HG03558 (cell line): Measurements from ENCODE around the gene CCDC60.

Experiments used
- ATAC-seq: cut with Tn5 transposase; IDR thresholded peaks from one replicate; pipeline ENCODE4 v1.9.1; 2021; ENCODE audit warnings: moderate number of reproducible peaks; ENCODE audit not compliant: unreplicated experiment; ENCODE audit errors: extremely low read depth

CCDC60 gene

GRCh38 chr12:119431151-119431550, 96.6 kb downstream of the CCDC60 start:
- ATAC-seq: no peak

GRCh38 chr12:119432949-119433348, 98.4 kb downstream of the CCDC60 start:
- ATAC-seq: no peak

GRCh38 chr12:119440803-119441360, 106.4 kb downstream of the CCDC60 start:
- ATAC-seq: no peak

- ATAC-seq: no peak
Observed at GRCh38 chr12:119444462-119445044, 110.0 kb downstream of the CCDC60 start.

GRCh38 chr12:119446459-119446858, 111.9 kb downstream of the CCDC60 start:
- no peak for ATAC-seq

- no peak for ATAC-seq
Observed at GRCh38 chr12:119447126-119447525, 112.6 kb downstream of the CCDC60 start.

- ATAC-seq: no peak
Observed at GRCh38 chr12:119447618-119448017, 113.1 kb downstream of the CCDC60 start.

GRCh38 chr12:119448611-119449131, 114.1 kb downstream of the CCDC60 start:
- ATAC-seq: no peak

GRCh38 chr12:119450771-119451170, 116.2 kb downstream of the CCDC60 start:
- ATAC-seq: no peak

- ATAC-seq: no peak
Observed at GRCh38 chr12:119456824-119457223, 122.3 kb downstream of the CCDC60 start.

- no peak for ATAC-seq
Observed at GRCh38 chr12:119457271-119457670, 122.7 kb downstream of the CCDC60 start.

- no peak for ATAC-seq
Observed at GRCh38 chr12:119459481-119459880, 125.0 kb downstream of the CCDC60 start.

GRCh38 chr12:119460876-119461275, 126.3 kb downstream of the CCDC60 start:
- ATAC-seq: no peak

- no peak for ATAC-seq
Observed at GRCh38 chr12:119461636-119462214, 127.2 kb downstream of the CCDC60 start.

GRCh38 chr12:119463211-119463926, 128.8 kb downstream of the CCDC60 start:
- ATAC-seq: no peak

GRCh38 chr12:119468296-119468695, 133.8 kb downstream of the CCDC60 start:
- no peak for ATAC-seq

- ATAC-seq: no peak
Observed at GRCh38 chr12:119475650-119476049, 141.1 kb downstream of the CCDC60 start.

GRCh38 chr12:119476951-119477350, 142.4 kb downstream of the CCDC60 start:
- no peak for ATAC-seq

- ATAC-seq: no peak
Observed at GRCh38 chr12:119479121-119479561, 144.6 kb downstream of the CCDC60 start.

- no peak for ATAC-seq
Observed at GRCh38 chr12:119480551-119480950, 146.0 kb downstream of the CCDC60 start.

- ATAC-seq: no peak
Observed at GRCh38 chr12:119486599-119487154, 152.1 kb downstream of the CCDC60 start.
